OCI-M2 (cell line): ENCODE results near the gene AIG1.
"Not testable (repeated sequence)": the region's sequence is repeated elsewhere in the genome, so short reads cannot be mapped to it uniquely, and the experiment has no call there.

Experiments
- DNase-seq: peaks from one replicate; lab custom pipeline; 2025; ENCODE audit not compliant: unreplicated experiment; lab: John Stamatoyannopoulos, UW

The AIG1 gene

DNA sequence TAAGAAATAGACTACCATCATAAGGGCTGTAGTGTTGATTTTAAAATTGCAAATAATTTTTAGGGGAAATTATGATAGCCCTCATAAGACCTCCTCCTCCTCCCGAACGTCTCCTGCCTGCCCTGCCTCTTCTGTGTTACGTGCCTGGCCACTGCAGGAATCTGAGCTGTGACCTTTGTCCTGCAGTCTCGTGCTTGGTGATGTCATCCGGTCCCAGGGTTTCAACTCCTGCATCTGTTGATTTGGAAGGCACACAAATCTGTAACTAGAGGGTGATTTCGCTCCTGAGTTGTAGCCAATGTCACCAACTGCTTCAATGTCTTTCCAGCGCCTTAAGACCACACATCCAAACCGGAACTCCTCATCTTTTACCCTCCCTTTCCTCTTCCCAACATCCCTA is 163.2 kb downstream of the AIG1 start:
- DNase-seq = no peak

DNA sequence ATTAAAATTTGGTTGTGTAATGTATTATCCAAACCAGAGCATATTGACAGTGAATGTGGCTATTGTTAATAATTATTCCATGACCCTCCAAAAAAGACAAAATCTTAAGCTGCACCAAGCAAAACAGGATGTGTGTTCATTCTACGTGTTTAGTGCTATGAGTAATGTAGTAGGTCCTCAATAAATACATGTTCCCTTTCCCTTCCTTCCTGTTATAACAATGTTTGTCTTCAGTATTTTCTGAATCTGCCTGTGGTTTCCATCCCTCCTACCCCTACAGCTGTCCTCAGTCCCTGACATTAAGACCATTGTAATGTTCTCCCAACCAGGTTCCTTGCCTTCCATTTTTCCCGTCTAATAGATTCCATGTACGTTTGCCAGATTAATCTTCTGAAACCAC is 163.8 kb downstream of the AIG1 start:
- DNase-seq = no peak

DNA sequence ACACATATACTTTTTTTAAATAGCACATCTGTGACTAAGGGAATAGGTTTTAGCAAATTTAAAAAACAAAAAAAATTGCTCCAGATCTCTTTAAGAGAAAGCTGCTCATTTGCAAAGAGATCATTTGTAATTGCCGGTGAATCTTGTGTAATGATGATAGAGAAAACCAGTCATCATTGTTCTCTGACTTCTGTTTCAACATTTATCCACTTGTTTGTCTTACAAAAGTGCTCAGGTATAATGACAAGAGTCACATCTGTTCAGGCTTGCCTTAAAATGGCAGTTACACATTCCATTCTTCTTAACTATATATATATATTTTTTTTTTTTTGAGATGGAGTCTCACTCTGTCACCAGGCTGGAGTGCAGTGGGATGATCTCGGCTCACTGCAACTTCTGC is 165.2 kb downstream of the AIG1 start:
- DNase-seq = no peak

DNA sequence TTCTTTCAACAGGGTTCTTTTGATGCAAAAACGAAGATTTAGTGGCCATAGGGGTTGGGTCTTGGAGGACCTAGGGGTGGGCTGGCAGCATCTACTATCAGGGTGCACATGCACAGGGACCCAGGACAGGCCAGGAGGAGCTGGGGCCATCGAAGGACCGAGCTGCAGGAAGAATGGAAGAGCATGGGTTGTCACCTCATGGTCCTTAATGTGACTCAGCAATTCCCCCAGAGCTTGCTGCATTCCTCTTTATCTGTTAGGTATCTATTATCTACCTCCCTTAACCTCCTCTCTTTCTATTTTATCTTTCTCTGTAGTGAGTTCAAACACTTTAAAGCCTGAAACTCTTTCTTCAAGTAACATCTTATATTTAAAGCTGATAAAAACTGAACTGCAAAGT is 167.0 kb downstream of the AIG1 start:
- DNase-seq = no peak

DNA sequence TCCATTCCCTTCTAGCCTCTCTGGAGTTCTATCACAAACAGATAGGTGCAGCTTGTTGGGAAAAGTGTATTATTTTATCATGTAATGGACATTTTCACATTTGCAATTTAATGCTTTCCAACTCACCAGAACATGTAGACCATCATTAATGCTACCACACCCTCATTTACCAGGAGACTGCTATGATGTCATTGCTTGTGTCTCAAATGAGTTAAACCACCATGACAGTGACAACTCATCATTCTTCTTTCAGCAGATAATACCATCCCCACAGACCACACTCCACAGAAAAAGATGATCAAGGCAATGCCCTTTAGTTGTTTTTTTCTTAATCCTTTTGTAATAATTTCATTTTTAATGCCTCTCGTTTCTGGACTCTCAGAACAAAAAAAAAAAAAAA is 168.7 kb downstream of the AIG1 start:
- no peak for DNase-seq

DNA sequence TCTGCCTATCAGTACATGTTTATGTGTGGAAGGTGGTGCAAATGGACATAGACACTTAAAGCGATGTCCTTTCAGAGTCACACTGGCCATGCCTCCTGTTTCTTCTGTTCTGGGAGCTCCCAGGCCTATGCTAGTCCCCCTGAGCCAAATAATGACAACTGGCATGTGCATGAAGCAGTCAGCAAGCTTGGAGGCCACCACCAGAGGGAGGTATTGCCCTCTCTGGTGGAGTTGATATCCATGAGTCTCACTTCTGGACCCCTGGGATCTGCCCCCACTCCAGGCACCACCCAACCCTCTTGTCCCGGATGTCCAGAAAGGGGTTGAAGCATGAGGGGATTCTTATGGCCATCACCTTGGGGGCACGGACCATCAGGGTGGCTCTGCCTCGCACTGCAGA is 172.2 kb downstream of the AIG1 start:
- no peak for DNase-seq

DNA sequence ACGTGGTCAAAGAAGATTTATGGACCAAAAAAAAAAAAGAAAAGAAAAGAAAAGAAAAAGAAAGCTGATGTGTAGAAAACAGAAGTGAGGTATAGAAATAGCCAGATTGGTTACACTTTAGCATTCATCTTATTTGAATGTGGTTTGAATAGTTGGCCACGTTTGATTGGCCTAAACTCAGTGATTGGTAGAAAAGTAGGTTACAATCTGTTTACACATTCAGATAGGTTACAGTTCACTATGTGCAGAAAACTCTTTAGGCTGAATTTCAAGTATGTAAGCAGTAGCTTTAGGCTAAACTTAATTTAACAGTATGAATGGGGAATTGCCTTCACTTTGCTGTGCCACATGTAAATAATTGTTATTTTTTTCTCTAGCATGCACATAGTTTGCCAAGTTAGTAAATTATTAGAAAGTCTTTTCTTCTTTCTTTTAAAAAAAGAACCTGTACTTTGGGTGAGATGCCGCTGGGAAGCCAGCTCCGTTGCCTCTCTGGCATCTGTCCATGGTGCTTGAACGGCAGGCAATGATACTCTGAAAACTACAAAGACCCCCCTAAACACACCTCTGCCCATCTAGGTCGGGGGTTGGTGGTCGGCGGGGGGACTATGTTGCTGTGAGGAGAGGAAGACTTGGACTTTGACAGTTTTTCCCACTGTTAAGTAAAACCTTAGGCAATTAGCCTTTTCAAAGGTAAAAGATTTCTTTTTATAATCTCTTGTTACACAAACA is 173.0 kb downstream of the AIG1 start:
- DNase-seq = no peak

DNA sequence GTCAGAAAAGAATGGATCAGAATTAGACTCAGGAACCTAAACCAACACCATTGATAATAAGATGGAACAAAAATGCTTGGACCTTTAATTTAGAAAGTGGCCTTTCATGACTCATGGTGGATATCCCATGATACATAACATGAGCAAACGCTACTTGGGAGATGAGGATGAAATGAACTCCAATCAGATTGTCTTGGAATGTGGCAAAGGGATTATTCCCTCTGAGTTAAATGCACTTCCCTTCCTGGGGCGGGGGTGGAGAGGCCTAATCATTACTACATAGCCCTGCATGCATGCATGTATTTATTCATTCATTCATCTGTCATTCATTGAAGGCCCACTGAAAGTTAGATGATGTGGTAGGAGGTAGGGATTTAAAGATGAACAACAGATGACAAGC is 174.0 kb downstream of the AIG1 start:
- DNase-seq = no peak

DNA sequence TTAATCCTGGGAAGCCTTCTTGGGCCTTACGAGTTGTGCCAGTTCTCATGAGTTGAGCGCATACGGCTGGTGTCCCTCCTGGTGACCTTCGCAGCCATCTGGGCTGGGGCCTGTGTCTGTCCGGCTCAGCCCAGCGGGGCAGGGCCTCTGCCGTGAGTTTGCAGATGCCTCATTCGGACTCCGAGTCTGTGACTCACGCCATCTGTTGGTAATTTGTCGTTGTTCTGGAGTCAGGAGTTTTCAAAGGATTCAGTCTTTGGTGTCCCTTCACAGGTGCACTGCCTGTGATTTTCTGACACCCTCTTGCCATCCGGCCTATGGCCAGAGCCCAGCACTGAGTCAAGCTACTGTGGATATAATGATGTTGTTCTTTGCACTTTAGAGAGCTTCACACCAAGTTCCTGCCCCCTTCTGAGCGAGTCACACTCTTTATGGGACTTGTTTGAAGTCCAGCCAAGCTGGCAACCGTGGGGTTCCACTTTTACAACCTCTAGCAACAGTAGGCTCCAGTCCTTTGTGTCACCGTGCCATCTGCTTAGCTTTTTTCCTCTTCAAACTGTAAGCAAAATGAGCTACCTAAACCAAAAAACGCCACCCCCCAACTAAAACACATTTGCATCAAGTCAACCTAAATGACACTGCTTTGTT is 175.6 kb downstream of the AIG1 start:
- DNase-seq = no peak

DNA sequence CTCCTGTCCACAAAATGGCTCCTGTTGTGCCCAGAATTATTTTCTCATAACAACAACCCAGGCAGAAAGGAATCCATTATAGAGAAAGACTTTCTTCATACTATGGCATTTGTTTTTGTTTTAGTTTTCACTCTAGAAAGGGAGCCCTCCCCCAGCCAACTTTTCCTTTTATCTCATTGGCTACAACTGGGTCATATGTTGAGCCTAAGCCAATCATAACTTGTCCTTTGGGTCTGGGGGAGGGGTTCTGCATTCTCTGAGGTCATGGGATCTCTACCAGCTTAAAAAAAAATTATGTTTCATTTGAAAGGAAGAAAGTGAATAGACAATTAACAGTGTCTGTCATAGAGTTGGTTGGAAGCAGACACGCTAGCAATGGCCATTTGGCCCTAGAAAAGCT is 177.6 kb downstream of the AIG1 start:
- no peak for DNase-seq

DNA sequence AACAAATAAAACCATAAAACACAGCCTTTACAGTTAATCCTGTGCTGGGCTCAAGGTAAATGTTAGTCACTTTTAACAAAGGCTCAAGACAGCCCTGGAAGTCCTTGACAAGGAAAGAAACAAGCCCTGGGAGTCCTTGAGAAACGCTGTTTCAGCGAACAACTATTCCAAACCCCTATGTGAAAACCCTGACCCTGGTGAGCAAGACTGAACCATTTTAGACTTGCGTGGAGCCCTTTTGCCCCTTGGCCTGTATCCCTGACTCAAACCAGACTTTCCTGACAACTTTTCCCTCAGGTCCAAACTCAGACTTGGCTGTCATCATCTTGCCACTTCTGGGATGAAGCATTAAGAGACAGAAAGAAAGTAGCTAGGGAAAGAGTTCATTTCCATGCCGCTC is 180.4 kb downstream of the AIG1 start:
- DNase-seq = no peak

DNA sequence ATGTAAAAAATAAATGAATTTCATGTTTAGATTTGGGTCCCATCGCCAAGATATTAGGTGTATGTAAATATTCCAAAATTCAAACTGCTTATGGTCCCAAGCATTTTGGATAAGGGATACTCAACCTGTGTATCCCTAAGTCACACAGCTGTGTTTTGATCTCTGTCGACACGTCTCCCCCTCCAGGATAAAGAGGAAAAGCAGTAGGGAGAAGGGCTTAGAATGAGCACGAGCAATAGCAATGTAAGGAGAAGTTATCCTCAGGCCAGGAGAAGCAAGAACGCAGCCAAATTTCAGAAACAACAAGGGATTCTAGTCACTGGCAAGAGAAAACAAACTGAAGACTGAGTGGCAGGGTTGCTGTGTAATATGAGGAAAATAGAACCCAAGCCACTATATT is 181.2 kb downstream of the AIG1 start:
- DNase-seq = no peak

DNA sequence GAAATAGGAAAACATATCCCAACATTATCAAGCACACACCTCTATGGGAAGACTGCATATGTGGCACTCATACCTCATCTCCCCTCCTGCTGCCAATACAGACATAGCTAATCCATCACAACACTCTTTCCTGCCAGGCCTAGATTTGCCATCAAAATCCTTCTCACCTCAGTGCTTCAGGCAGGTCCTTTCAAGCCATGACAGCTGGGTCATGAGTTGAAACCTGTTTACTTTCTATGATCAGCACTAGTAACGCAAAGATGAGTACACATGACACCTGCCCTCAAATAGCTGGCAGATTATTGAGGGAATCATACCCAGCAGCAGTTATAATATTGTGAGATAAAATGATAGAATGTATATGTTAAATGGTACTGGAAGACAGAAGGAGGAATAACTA is 183.1 kb downstream of the AIG1 start:
- no peak for DNase-seq

DNA sequence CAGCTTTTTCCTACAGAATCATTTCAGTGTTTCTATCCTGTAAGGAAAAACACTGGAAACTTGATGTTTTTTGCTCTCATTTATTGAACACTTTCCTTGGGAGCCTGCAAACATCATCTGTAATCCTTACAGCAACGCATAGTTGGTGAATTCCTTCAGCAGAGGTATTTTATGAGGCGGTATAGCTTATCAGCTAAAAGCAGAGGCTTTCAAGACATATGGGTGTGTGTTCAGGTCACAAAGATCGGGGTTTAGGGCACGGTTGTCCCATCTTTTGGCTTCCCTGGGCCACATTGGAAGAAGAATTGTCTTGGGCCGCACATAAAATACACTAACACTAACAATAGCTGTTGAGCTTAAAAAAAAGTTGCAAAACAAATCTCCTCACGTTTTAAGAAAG is 185.0 kb downstream of the AIG1 start:
- DNase-seq = no peak

DNA sequence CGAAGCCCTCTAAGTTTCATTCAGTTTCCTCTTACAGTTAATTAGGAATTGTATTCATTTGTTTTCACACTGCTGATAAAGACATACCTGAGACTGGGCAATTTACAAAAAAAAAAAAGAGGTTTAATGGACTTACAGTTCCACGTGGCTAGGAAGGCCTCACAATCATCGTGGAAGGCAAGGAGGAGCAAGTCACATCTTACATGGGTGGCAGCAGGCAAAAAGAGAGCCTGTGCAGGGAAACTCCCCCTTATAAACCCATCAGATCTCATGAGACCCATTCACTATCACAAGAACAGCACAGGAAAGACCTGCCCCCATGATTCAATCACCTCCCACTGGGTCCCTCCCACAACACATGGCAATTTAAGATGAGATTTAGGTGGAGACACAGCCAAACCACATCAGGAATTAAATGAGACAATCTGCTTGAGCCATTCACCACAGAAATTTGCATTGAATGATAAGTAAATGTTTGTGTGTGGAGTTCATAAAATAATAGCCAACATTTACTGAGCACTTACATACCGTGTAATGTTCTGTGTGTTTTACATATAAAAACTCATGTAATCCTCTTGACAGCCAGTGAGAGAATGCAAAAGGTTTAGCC is 185.6 kb downstream of the AIG1 start:
- not testable (repeated sequence) for DNase-seq

DNA sequence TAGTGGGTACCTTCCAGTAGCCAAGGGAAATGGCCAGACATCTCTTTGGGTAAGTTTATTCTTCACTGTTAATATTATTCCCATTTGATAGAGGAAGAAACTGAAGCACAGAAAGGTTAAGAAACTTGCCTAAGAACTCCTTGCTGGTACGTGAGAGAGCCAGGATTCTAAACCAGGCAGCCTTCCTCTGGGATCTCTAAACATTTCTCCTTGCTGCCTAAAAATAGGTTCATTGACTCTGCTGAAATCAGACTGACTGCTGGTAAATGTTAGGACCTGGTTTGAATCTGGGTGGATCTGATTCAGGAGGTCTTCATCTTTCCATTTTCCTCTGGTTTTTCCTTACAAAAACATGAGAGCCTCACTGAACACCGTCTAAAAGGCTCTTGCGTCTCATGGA is 186.9 kb downstream of the AIG1 start:
- no peak for DNase-seq

DNA sequence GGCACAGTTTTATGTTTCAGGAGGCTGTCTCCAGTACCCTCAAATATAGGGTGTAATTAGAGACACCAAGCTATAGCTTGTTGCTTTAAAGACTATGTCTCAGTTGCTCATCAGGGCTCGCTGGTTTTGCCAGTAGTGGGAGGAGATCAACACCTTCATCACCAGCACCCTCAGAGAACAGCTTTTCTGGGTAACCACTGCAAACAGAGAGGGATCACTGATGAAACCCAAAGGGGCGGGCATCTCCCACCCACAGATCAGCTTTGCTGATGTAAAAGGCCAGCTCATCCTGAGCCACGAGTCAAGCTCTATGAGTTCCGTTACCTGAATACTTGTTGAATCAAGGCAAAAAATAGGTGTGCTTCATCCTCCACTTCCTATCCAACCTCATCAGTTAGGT is 187.7 kb downstream of the AIG1 start:
- DNase-seq = no peak

DNA sequence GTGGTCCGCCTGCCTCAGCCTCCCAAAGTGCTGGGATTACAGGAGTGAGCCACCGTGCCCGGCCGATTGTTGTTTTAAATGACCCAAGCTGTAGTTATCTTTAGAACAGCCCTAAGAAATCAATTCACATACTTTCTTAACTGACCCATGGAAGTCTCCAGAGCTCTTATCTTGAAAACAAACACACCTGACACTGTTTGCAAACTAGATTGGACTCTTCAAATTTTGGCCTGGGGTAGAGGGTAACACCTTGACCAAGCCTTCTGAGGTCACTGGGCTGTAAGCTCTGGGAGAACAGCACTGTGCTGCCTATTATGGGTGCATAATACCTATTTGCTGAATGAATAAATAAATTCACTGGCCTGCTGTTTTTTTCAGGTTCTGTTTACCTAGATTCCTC is 190.6 kb downstream of the AIG1 start:
- DNase-seq = no peak

DNA sequence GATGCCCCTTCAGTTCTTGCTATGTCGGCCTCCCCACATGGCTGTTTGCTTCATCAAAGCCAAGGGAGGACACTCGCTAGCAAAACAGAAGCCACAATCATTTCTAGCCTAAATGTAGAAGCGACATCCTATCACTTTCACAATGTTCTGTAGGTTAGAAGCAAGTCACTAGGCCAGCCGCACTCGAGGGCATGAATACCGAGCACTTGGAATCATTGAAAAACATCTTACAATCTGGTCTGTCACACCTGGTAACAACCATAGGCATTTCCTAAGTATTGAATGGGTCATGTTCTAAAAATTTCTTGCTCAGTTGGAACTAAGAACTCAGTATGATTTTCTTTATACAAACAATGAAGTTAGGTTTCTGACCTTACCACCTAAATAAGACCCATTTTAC is 192.3 kb downstream of the AIG1 start:
- no peak for DNase-seq

DNA sequence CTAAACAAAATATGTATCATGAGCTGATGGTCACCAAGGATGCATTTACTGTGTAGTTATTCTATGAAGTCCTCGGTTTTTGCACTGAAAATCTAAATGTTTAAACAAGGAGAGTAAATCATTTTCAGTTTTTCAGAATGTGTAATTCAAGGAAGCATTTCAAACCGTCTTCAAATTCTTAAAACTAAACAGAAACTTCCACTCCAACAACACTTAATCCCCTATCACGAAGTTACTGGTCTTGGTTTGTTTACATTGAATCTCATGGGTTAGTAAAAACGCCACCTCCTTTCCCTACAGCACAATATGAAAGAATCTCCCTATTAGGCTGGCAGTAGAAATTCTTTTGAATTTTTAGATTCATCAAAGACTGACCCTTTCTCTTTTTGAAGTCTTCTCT is 192.9 kb downstream of the AIG1 start:
- DNase-seq = no peak

DNA sequence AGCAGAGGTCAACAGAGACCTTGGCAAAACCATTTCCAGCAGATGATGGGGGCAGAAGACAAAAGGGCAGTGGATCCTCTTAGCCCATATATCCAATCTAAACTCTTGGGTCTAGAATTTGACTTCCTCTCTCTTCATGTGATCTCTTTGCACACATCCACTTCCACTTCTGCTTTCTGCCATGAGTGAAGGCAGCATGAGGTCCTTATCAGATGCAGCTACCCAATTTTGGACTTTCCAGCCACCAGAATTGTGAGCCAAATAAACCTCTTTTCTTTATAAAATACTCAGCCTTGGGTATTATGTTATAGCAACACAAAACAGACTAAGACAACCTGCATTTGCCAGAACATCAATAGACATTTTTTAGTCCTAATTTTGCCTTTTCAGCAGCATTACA is 198.3 kb downstream of the AIG1 start:
- no peak for DNase-seq

DNA sequence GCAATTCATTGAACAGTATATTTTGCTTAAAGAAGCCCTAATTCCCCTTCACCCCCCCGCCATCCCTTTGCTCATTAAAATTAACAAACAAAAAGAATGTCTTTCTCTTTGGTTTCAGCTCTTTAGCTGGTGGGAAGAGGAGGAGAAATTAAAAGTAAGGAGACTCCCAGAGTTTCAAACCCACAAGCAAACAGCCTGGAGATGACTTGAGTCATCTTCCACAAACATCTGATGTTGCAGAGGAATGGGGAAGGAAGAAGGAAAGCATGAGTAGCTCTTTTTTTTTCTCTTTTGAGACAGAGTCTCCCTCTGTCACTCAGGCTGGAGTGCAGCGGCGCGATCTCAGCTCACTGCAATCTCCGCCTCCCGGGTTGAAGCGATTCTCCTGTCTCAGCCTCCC is 200.2 kb downstream of the AIG1 start:
- no peak for DNase-seq
